Midbrain (tissue), 1 donor: ENCODE data around the gene TEX264.

Source experiments
- DNase-seq: peaks from one replicate; lab custom pipeline; 2025; lab: John Stamatoyannopoulos, UW

TEX264 gene

GRCh38 chr3:51675201-51675611 lies 4.2 kb downstream of the TEX264 start:
- DNase-seq: no peak

GRCh38 chr3:51676102-51676640 lies 5.1 kb downstream of the TEX264 start:
- DNase-seq: no peak

- no peak for DNase-seq
These were observed 6.3 kb downstream of the TEX264 start for GRCh38 chr3:51677358-51677757.

- no peak for DNase-seq
These were observed 7.1 kb downstream of the TEX264 start for GRCh38 chr3:51678186-51678585.

GRCh38 chr3:51678641-51679040 lies 7.6 kb downstream of the TEX264 start:
- no peak for DNase-seq

GRCh38 chr3:51679318-51679717 lies 8.3 kb downstream of the TEX264 start:
- no peak for DNase-seq

- DNase-seq: no peak
These were observed 8.7 kb downstream of the TEX264 start for GRCh38 chr3:51679777-51680176.

- DNase-seq: no peak
These were observed 9.1 kb downstream of the TEX264 start for GRCh38 chr3:51680196-51680595.

- no peak for DNase-seq
These were observed 9.7 kb downstream of the TEX264 start for GRCh38 chr3:51680663-51681230.

- DNase-seq: no peak
These were observed 10.4 kb downstream of the TEX264 start for GRCh38 chr3:51681453-51681852.

- DNase-seq: peak; percentile 60
These were observed 11.0 kb downstream of the TEX264 start for GRCh38 chr3:51682079-51682478.

- DNase-seq: no peak
These were observed 11.5 kb downstream of the TEX264 start for GRCh38 chr3:51682526-51682925.

GRCh38 chr3:51683566-51683965 lies 12.5 kb downstream of the TEX264 start:
- DNase-seq: no peak

- no peak for DNase-seq
These were observed 14.1 kb downstream of the TEX264 start for GRCh38 chr3:51684971-51685751.

- no peak for DNase-seq
These were observed 15.0 kb downstream of the TEX264 start for GRCh38 chr3:51686056-51686455.

- DNase-seq: no peak
These were observed 15.6 kb downstream of the TEX264 start for GRCh38 chr3:51686512-51687215.

- no peak for DNase-seq
These were observed 16.6 kb downstream of the TEX264 start for GRCh38 chr3:51687431-51688205.

- DNase-seq: no peak
These were observed 17.2 kb downstream of the TEX264 start for GRCh38 chr3:51688206-51688600.

GRCh38 chr3:51691021-51691420 lies 20.0 kb downstream of the TEX264 start:
- DNase-seq: no peak

- no peak for DNase-seq
These were observed 20.9 kb downstream of the TEX264 start for GRCh38 chr3:51691949-51692348.

GRCh38 chr3:51692980-51693395 lies 21.9 kb downstream of the TEX264 start:
- DNase-seq: no peak

- DNase-seq: peak; percentile 2
These were observed 25.9 kb downstream of the TEX264 start for GRCh38 chr3:51696954-51697353.
